RKO (cell line): Measurements from ENCODE around the gene PIGS.
A peak's percentile ranks its signal among the peaks of the same experiment; 100 is the strongest.

ENCODE experiments used
- DNase-seq: peaks from one replicate; pipeline ENCODE4 v3.0.0-alpha.2; 2016; ENCODE audit warnings: low spot score

The PIGS gene

GRCh38 chr17:28550858-28551257, 20.5 kb downstream of the PIGS start:
- DNase-seq: no peak

DNA sequence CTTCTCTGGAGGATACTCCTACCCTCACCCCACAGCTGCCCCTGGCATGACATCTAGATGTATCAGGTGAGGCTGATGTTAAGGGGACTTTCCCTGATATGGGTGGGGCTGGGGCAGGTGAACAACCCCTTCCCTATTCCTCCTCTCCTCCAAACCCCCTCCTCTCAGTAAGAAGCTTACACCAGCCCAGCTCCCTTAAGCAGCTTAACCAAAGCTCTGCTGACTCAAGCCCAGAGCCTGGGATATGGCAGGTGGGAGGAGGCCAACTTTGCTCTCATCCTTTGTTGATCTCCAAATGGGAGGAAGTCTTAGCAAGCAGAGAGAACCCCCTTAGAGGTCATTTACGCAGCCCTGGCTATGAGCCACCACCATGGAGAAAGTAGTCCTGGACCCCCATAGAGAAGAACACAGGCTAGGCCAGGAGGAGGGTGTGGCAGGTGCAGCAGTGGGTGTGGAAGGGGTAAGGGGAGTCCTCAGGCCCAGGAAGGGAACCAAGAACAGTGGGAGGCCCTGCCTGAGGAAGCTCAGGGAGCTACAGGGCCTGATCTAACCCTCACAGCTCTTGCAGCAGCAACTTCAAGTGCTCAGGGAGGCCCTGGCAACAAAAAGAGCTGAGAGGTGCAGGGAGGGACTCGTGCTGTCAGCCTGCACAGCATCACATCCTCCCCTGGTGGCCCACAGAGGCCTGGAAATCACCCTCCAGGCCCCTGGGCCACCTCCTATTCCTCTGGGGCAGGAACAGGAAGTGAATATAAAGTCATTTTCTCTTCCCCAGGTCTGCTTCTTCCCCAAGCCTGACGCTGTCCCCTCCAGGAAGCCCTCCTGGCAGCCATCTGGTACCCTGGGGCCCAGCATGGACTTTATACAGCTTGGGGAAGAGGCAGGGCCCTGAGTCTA, 21.8 kb downstream of the PIGS start:
- DNase-seq: no peak

DNA sequence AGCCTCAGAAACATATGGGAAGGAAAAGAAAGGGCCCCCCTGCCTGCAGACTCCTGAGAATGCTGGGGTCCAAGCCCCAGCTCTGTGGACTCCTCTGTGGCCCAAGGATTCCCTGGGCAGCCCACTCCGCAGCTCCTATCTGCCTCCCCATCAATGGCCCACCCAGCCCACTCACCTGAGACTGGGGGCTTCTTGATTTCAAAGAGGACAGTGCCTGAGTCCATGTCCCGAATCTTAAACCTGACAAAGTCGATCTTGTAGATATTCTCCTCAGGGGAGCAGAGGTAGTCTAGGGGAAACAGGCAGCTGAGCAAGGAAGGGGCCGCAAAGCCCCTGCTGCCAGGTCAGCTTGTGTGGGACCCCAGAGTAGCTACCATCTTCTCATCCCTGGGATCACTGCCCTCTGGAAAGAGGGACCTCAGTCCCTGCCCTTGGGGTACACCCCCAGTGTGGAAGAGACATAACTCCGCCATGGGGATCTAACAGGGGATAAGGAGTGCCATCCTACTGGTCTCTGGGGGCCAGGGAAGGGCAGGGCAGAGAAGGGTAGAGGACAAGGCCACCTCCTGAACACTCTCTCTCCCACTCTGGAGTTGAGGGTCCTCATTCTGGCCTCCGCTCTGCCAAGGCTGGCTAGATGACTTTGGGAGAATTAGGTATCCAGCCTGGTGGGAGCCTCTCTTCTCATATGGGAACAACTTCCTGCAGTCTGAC, 22.8 kb downstream of the PIGS start:
- DNase-seq: no peak

DNA sequence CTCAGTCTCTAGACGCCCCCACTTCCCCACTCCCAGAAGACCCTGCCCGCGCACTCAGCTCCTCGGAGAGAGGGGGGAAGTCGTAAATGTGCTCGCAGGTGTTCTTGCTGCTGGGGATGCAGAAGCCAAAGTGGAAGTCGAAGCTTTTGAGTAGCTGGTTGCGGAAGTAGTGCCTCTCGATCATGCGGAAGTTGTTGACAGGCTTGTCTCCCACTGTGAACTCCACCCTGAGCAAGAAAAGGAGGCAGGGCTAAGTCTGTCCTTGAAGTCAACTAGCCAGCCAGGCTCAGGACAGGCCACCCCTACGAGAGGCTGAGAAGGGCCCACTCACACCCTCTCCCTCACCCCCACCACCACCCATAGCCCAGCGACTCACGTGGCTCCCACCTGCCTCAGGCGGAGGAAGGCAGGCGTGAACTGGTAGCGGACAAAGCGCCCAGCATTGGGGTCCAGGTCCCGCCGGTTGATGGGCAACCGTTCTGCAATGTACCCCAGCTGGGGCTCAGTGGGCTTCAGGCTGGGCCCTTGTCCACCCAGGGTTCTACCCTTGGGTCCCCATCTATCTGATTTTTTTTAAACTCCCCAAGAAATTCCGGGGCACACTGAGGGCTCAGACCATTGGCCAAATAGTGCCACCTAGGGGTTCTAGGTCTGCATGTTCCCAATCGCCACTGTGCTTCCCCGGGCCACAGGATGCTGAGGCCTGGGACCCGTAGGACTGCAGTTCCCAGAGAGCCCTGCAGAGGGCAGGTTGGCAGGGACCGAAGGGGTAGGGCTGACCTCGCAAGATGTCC, 23.5 kb downstream of the PIGS start:
- peak; percentile 80 for DNase-seq

DNA sequence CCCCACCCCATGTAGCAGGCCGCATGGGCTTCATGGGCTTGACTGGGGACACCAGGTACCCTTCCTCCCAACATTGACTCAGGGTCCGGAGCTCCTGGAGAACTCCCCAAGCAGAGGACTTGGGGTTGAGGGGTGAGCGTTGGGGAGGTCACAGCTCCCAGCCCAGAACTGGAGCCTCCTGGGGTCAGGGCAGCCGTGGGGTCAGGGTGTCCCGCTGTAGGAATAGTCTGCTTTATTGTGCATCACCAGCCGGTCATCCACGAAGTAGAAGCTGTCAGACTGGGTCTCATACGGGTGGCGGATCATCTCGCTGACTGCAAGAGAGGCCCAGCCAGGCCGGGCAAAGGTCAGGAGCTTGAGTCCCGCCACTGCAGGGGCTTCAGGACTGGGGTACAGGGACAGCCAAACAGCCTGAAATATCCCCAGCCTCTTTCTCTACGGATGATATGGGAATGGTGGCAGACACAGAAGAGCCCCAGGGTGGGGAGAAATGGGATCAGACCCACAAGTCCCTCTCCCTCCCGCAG, 24.2 kb downstream of the PIGS start:
- DNase-seq: no peak

DNA sequence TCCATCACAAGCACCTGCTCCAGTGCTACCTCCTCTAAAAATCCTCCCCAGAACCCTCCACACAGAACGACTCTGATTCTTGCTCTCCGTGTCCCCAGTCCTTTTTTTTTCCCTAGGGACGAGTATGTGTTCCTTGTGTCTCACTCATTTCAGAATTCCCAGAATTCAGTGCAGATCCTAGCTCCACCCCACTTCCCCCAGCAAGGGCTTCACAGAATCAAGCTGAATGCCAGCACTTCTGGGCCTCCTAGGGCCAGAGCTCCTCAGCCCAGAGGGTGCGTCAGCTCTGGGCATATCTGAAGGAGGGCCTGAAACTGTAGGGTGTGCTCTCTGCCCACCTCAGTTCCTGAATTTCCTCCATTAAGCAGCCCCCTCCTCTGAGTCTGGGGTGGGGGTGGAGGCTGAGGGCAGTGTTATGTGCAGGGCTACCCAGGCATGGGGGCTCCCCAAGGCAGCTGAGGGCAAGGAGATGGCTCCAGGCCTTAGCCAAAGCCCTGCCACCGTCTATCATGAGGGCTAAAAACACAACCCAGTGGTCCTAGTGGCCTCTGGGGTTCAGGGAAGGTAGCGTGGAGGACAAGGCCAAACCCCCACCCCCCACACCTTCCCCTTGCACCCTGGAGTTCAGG, 25.4 kb downstream of the PIGS start:
- no peak for DNase-seq

DNA sequence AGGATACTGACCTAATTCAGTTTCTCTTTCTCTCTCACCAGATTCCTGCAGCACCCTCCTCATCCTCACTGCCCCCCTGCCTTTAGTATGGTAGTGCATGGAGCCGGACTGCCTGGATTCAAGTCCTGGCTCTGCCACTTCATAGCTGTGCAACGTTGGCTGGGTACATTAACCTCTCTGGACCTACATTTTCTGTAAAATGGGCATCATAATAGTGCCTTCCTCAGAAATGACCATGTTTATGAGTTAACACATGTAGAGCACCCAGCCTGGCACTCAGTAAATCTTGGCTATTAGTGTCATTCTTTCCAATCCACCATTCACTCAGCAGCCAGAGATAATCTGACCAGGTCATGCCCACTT, 26.2 kb downstream of the PIGS start:
- no peak for DNase-seq

- no peak for DNase-seq
Observed at GRCh38 chr17:28544402-28545140, 26.8 kb downstream of the PIGS start.

GRCh38 chr17:28541439-28541838, 29.9 kb downstream of the PIGS start:
- DNase-seq: no peak

GRCh38 chr17:28540231-28540630, 31.1 kb downstream of the PIGS start:
- DNase-seq: no peak

- no peak for DNase-seq
Observed at GRCh38 chr17:28538296-28538895, 32.9 kb downstream of the PIGS start.

- no peak for DNase-seq
Observed at GRCh38 chr17:28537219-28537610, 34.1 kb downstream of the PIGS start.

GRCh38 chr17:28536532-28537218, 34.6 kb downstream of the PIGS start:
- DNase-seq: no peak

GRCh38 chr17:28534740-28535375, 36.5 kb downstream of the PIGS start:
- no peak for DNase-seq

- DNase-seq: no peak
Observed at GRCh38 chr17:28533091-28533807, 38.1 kb downstream of the PIGS start.

DNA sequence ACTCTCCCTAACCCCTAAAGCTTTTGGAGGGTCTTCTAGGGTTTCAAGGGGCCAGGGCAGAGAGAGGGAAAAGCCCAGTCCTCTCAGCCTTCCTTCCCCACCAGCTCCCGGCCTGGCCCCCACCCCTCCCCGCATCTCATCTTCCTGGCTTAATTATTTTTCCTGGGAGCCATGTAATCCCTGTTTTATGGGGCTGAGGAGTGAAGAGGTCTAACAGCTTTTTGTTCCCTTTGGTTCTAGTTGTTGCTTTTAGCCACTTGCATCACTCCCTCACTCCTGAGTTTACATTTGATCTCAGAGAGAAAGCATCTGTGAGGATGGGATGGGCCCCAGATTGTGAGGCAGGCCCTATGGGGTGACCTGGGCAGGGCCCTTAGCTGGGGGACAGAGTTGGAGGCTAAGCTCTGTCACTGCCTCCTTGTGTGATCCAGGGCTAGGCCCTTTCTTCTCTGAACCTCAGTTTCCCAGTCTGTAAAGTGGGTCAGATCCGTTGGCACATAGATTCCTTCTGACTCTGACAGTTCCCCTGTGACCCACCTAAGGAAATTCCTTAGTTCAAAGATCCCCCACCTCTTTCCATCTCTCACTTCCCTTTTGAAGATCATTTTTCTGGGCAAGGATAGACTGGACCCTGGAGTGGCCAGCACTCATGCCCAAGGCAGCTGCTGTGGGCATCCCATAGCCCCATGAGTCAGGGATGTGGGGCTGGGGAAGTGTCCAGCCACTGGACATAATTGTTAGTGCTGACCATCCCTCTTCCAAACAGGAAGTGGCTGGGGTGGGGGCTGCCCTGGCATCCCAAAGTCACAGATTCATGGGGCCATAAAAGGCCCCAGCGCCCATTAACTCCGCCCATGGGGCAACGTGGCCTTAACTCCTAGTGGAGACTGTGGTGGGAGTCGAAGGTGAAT, 39.0 kb downstream of the PIGS start:
- no peak for DNase-seq

DNA sequence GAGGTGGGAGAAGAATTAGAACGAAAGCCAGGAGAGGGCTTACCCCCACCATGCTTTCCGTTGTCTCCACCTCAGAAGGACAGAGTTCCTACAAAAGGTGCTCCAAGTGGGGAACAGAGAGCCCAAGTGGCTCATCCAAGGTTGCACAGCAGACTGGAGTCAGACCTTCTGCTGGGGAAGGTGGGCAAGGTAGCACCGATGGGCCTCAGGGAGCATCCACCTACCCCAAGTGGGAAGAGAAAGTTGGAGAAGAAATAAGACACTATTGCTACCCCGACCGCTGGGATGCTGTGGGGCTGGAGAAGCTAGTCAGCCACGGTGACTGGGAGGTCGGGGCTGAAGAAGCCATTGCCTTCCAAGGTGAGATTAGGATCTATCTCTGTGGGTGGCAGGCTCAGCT, 40.4 kb downstream of the PIGS start:
- DNase-seq: no peak

DNA sequence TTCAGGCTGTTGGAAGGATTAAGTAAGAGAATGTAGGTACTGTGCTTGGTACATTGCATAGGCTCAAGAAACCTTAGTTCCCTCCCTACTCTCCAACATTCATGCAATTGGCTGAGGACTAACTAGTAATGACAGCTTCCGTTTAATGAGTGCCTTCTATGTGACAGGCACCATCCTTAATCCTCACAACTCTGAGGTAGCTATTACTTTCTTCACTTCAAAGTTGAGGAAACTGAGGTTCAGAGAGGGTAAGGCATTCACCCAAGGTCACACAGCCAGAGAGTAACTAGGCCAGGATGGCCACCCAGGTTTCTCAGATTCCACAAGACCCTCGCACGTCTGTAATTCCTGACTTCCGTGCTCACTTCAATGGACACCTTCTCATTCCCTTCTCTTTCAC, 41.1 kb downstream of the PIGS start:
- no peak for DNase-seq
